HUES6 (cell line): ENCODE data around the gene MMP20.

Experiments used
- H3K27ac ChIP-seq: 2 replicates; pipeline ENCODE4 v1.7.0; 2013; ENCODE audit warnings: low read depth, mild to moderate bottlenecking, low read length, inconsistent platforms
- H3K27me3 ChIP-seq: 2 replicates; pipeline ENCODE4 v1.6.1; 2013; ENCODE audit warnings: low read length; ENCODE audit not compliant: control insufficient read depth, insufficient read depth
- H3K36me3 ChIP-seq: 2 replicates; pipeline ENCODE4 v1.6.1; 2013; ENCODE audit warnings: low read length; ENCODE audit not compliant: control insufficient read depth, insufficient read depth
- H3K4me1 ChIP-seq: 2 replicates; pipeline ENCODE4 v1.6.1; 2013; ENCODE audit warnings: low read length; ENCODE audit not compliant: control insufficient read depth, insufficient read depth
- H3K4me3 ChIP-seq: 2 replicates; pipeline ENCODE4 v1.5.1; 2013; ENCODE audit warnings: low read depth, low read length
- H3K9ac ChIP-seq: one replicate; pipeline ENCODE4 v1.6.1; 2013; ENCODE audit warnings: mild to moderate bottlenecking, low read length
- H3K9me3 ChIP-seq: 2 replicates; pipeline ENCODE4 v1.6.1; 2013; ENCODE audit warnings: low read depth, low read length; ENCODE audit not compliant: control insufficient read depth, insufficient read depth

The MMP20 gene

DNA sequence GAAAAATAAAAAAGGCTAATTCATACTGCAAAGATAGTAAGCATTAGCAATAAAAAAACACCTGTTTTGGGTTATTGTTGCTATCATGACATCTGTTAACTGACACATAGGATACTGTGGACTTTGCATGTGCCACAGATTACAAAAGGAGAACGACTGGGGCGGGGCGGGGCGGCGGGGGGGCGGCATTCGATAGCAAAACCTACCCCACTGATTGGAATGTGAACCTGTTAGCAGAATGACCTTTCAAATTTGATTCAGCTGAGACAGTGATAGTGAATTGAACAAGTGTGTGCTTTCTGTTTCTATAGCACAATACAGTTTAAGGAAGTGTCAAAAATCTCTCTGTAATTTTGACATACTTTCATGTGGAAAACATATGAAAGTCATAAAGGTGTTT, 14.9 kb downstream of the MMP20 start:
- Histone ChIP-seq H3K4me3 (no peak overlapping the region), H3K9ac (no peak overlapping the region), H3K36me3 (no peaks in the 10 kb centered on the region), H3K27me3 (no peaks in the 10 kb centered on the region), H3K9me3 (no peaks in the 10 kb centered on the region), H3K27ac (no peak overlapping the region), H3K4me1 (peaks cover 19% of the 10 kb centered on the region)

DNA sequence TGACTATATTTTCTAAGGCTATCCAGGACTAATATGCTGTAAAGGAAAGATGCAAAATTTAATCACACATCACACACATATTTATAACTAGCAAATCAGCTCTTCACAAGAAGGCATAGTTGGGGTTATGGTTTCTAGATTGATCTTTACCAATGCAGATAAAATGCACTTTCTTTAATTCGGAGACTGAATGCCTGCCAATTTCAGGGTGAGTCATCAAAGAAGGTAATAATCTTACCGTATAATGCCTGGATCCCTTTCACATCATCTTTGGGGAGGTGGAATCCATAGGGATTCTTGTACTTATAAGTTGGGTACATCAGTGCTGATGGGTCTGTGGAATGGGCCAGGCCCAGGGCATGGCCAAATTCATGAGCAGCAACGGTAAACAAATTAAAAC, 16.4 kb downstream of the MMP20 start:
- Histone ChIP-seq H3K4me3 (no peak overlapping the region), H3K27ac (no peak overlapping the region)

DNA sequence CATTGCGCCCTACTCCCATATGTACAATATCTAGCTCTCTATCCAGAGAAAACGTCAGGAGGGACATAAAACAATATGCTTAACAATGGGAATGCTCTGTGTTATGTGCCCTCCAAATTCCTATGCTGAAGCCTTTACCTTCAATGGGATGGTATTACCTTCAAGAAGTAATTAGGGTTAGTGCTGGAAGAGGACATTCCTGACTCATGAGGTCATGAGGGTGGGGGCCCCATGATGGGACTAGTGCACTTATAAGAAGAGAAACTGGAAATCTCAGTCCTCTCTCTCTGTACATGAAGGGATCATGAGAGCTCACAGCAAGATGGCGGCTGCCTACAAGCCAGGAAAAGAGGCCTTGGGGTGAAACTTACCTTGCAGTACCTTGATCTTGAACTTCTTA, 20.3 kb downstream of the MMP20 start:
- H3K27me3 ChIP-seq: no peaks in the 10 kb centered on the region
- H3K9me3 ChIP-seq: no peaks in the 10 kb centered on the region
- no peak overlapping the region for H3K9ac ChIP-seq
- peak overlapping the region; percentile 20; the same call in 1 of the 2 replicates for H3K27ac ChIP-seq
- peaks cover 19% of the 10 kb centered on the region for H3K4me1 ChIP-seq
- H3K4me3 ChIP-seq: no peak overlapping the region
- no peaks in the 10 kb centered on the region for H3K36me3 ChIP-seq

More for the DNA sequence above, 16.4 kb downstream of the MMP20 start:
- H3K36me3 ChIP-seq: no peaks in the 10 kb centered on the region
- no peaks in the 10 kb centered on the region for H3K27me3 ChIP-seq
- H3K9ac ChIP-seq: no peak overlapping the region
- peaks cover 21% of the 10 kb centered on the region for H3K4me1 ChIP-seq
- H3K9me3 ChIP-seq: no peaks in the 10 kb centered on the region

DNA sequence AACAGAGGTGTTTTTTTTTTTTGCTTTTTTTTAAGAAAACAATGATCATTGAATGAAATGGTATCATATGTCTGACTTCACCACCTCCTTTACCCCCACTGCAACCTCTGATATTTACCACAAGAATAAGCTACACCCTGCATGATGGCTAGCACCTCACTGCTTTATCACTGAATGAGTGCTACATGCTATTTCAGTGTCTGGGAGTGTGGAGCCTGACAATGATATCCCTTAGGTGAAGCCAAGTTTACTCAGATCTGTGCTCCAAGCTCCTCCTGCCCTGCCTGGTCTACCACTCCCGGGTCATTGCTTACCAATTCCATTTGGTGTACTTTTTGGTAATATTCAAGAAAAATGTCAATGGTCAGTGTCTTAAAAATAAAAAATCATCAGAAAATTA, 21.1 kb downstream of the MMP20 start:
- Histone ChIP-seq H3K9ac (no peak overlapping the region), H3K4me3 (no peak overlapping the region), H3K9me3 (no peaks in the 10 kb centered on the region), H3K27ac (no peak overlapping the region), H3K4me1 (peaks cover 19% of the 10 kb centered on the region), H3K36me3 (no peaks in the 10 kb centered on the region), H3K27me3 (no peaks in the 10 kb centered on the region)

DNA sequence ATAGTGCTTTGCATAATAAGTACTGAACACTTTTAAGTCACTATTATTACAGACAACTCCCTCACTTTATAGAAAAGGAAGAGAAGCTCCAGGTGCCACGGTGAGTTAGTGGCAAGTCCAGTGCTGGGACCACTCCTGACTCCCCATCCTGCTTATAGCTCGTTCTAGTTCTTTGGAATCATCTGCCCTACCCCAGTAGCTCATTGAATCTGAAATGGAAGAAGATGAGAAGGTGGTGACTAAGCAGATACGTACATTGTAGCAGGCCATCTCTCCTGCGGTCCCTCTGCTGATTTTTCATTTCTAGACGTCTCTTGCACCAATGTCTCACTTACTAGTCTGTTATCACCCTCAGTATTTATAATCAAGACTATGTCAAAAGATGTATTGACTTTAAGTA, 21.6 kb downstream of the MMP20 start:
- Histone ChIP-seq H3K27ac (no peak overlapping the region), H3K9me3 (no peaks in the 10 kb centered on the region), H3K4me1 (peaks cover 19% of the 10 kb centered on the region), H3K9ac (no peak overlapping the region), H3K36me3 (no peaks in the 10 kb centered on the region), H3K27me3 (no peaks in the 10 kb centered on the region), H3K4me3 (no peak overlapping the region)

DNA sequence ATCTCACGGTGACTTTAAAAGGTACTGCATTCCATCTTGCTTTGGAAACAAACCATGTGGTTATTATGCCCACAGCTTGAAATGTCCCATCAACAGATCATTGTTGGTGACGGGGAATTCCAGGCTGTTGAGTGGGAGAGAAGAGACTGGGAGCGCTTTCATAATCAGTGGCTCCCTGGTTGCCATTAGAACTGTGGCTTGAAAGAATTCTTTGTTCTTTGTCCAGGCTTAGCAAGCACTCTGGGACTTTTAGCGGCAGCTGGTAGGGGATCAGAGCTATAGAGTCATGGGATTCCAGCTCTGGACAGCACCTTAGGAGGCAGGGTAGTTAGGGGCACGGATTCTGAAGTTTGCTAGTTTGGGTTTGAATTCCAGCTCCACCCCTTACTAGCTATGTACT, 22.0 kb downstream of the MMP20 start:
- peaks cover 19% of the 10 kb centered on the region for H3K4me1 ChIP-seq
- H3K27me3 ChIP-seq: no peaks in the 10 kb centered on the region
- H3K4me3 ChIP-seq: no peak overlapping the region
- H3K9ac ChIP-seq: no peak overlapping the region
- no peak overlapping the region for H3K27ac ChIP-seq
- H3K36me3 ChIP-seq: no peaks in the 10 kb centered on the region
- H3K9me3 ChIP-seq: no peaks in the 10 kb centered on the region

DNA sequence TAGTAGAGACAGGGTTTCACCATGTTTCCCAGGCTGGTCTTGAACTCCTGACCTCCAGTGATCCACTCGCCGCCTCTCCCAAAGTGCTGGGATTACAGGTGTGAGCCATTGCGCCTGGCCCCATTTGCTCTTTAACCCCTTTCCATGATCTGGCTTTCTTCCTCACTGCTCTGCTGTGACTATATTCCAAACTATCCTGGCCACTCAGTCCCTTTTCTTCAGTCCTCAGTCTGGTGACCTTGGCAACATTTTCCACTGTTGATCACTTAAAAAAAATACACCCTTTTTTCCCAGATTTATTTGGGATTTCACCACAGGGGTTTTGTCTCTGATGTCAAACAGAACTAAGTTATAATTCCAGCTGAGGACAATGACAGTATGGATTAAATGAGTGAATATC, 24.5 kb downstream of the MMP20 start:
- Histone ChIP-seq H3K36me3 (no peaks in the 10 kb centered on the region), H3K27me3 (no peaks in the 10 kb centered on the region), H3K27ac (no peak overlapping the region), H3K4me1 (peaks cover 19% of the 10 kb centered on the region), H3K4me3 (no peak overlapping the region), H3K9ac (no peak overlapping the region), H3K9me3 (no peaks in the 10 kb centered on the region)

DNA sequence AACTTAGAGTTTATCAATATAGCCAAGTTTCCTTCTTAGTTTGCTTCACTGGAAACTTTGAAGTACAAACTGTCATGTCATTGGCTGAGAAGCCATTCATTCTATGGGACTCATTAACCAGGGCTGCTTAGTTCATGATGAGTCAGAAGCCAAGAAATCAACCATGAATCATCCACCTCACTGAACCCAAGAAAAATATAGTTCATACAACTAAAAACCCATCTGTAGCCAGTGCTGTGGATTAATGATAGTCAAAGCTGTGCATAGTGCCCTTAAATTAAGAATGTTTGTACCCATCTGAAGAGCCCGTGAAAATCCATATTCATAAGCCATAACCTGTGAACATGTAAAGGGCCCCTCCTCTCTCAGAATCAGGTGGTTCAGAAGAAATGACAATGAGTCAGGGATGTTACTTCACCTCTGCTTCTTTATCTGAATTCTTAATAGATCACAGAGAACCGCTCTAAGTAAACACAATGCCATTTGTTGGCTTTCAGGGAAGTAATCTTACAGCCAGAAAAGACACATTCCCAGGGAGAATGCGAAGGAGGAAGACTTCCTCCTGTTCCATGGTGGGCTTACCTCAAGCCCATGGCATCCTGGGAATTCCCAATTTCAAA, 25.4 kb downstream of the MMP20 start:
- Histone ChIP-seq H3K9me3 (no peaks in the 10 kb centered on the region), H3K36me3 (no peaks in the 10 kb centered on the region), H3K27ac (no peak overlapping the region), H3K9ac (no peak overlapping the region), H3K27me3 (no peaks in the 10 kb centered on the region), H3K4me3 (no peak overlapping the region), H3K4me1 (peaks cover 16% of the 10 kb centered on the region)

DNA sequence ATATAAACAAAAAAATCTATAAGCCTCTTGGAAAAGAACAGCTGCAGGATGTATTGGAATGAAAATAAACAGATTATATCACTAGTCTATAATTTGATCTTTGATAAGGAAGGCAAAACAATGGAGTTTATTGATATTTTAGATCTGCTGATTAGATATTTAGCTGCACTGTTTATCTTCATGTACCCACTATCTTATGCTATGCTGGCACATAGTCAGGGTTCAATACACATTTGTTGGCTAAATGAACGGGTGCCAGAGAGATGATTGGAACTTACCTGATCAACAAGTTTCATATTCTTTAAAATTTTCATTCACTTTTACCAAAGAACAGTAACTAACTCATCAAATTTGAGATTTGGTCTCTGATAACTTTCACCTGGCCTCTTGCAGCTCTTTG, 26.9 kb downstream of the MMP20 start:
- Histone ChIP-seq H3K27ac (no peak overlapping the region), H3K4me3 (no peak overlapping the region), H3K9me3 (no peaks in the 10 kb centered on the region), H3K4me1 (peaks cover 3% of the 10 kb centered on the region; the same call in 1 of the 2 replicates), H3K36me3 (no peaks in the 10 kb centered on the region), H3K27me3 (no peaks in the 10 kb centered on the region), H3K9ac (no peak overlapping the region)

DNA sequence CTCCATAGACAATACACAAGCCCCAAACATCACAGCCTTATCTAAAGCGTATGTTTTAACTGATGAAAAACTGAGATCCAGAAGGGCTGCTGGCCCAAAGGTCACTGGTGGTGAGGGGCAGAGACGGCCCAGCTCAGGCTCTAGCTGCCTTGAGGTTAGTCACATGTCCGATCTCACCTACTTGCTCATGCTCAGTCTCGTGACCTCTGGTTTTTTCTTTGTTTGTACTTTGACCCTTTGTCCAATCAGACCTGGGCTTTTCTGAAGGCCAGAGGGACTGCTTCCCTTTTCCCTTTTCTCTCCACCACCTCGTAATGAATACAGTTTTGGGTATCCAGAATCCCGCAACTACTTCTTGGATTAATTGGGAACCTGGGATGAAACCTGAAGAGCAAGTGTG, 28.6 kb downstream of the MMP20 start:
- Histone ChIP-seq H3K4me3 (no peak overlapping the region), H3K36me3 (no peaks in the 10 kb centered on the region), H3K27me3 (no peaks in the 10 kb centered on the region), H3K27ac (no peak overlapping the region), H3K9ac (no peak overlapping the region), H3K4me1 (no peaks in the 10 kb centered on the region; the same call in 1 of the 2 replicates), H3K9me3 (no peaks in the 10 kb centered on the region)

DNA sequence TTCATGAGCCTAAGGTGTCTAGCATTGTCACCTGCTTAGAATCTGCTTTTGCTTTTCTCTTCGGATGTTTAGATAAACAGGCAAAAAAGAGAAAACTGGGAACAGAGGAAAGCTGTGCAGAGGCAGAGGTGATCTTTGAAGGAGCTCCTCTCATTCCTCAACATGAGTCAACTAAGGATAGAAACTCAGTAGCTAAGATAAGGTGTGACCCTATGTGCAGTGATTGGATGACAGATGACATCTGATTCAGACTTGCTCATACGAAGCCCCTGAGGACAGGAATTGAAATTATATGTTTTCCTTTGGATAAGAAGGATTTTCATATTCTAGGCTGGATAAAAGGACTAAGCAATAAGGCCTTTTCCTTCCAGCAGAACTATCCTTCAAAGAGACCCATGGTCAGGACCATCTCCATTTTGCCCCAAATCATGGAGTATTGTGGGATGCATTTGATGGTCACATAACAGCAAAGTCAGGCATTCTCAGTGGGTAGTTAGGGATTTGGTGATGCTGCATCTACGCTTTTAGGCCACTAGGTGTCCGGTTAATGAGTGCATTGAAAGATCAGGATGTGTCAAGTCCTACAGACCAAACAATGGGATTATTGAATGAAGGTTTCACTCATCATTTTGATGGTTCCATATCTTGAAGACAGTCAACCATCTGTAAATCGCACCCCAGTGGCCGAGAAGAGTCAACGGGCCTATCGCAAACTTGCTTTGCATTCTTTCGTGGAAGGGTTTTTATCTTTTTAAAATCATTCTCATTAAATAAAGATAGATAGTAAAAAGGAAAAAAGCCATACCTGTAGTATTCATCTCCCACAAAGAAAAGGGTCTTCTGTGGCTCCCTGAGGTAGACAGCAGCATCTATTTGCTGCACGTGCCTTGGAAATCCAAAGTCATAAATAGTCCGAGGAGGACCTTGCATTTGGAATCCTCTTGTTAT, 32.2 kb downstream of the MMP20 start:
- Histone ChIP-seq H3K27me3 (no peaks in the 10 kb centered on the region), H3K9ac (no peak overlapping the region), H3K4me3 (no peak overlapping the region), H3K9me3 (no peaks in the 10 kb centered on the region), H3K36me3 (no peaks in the 10 kb centered on the region), H3K27ac (no peak overlapping the region), H3K4me1 (no peaks in the 10 kb centered on the region)
